Suppressor macrophage (primary cell): ENCODE data around the gene SUSD3.

Experiments used
- DNase-seq, 4 experiments: peaks; one replicate each; pipeline ENCODE4 v3.0.0-alpha.2; 2020 to 2022

The SUSD3 gene

DNA sequence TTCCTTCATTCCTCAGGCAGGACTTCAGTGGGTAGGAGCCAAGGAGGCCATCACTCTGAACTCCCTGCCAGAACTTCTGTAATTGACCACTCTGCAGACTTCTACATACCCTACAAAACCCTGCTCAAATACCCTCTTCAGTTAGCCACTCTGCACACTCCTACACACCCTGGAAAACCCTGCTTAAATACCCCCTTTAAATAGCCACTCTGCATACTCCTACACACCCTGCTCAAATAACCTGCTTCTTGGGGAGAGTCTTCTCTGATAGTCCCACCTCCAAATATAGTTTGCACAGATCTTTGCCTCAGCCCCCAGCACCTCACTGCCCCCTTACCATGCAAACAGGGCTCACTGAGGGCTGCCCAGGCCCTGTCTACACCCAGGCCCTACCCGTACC is 18.9 kb downstream of the SUSD3 start:
- DNase-seq: no peak

DNA sequence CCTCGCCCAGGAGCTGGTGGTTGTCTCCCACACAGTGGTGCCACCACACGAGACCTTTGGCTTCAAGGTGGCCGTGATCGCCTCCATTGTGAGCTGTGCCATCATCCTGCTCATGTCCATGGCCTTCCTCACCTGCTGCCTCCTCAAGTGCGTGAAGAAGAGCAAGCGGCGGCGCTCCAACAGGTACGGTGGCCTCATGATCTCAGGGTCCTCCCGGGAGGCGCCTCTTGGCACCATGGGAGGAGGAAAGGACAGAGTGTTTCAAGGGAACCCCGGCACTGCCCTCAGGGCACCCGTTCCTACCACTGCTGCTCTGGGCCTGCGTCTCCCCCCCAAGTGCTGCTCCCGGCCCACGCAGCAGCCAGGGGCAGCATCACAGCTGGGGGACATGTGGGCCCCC is 19.3 kb downstream of the SUSD3 start:
- DNase-seq: no peak

DNA sequence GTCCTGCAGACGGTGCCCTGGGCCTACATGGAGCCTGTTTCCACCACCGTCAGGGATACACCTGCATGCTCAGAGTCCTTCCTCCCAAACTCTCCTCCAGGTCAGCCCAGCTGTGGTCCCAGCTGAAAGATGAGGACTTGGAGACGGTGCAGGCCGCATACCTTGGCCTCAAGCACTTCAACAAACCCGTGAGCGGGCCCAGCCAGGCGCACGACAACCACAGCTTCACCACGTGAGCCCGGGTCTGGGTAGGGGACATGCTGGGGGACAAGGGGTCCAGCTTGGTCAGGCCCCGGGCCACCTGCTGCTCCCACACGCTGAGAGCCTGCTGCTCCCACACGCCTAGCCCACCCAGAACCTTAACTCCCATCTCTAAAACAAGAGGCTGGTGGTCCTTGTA is 20.9 kb downstream of the SUSD3 start:
- DNase-seq: no peak

DNA sequence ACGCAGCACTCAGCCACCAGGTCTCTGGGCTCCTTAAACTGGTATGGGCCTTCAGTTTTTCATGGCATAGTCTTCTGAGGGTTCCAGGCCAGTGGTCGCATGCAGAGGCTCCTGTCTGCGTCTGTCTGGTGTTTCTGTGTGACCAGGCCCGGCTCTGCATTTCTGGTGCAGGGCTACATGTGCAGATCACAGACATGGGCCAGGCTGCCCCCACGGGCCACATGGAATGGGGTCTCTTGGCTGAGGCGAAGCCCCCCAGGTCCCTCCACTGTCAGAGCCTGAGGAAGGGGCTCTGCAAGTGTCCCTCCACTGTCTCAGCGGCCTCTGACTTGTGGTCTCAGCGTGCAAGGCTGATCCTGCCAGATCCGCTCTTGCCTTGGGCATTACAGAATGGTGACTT is 21.9 kb downstream of the SUSD3 start:
- no peak for DNase-seq

DNA sequence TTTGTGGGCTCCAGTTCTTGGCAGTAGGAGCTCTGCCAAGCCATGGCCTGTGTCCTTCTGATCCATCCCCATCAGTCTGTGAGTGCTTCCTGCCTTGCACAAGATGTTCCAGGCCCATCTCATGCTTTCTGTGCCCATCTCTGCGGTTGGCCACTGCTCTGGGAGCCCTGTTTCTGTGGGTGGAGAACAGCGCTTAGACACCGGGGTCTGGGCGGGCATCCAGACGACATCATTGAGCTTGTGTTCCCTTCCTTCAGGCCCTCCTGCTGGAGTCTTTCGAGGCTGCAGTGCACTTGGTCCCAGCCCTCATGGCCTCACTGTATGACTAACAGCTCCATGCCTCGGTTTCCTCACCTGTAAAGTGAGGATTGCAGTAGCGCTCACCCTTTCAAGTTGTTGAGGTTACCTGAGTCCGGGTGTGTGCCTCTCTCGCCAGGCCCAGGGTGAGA is 22.6 kb downstream of the SUSD3 start:
- DNase-seq: peak in 1 of 4 experiments; percentile 26

DNA sequence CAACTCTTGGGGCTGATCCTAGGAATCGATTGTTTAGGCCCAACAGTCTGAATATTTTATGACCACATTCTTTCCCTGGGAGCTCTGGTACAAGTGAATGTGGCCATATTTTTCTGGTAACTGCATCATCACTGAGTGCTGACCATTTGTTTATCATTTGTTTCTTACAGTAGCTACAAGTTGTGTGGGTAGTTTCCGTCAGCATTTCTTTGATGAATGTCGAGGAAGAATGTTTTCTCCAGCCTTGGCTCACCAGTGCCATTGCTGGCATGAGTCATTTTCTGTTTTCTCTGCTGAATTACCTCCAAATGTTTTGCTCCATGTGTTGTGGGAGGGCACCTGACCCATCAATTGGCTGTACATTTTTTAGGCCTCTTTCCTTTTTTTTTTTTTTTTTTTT is 23.4 kb downstream of the SUSD3 start:
- peak in 2 of 4 experiments; percentile 26 to 62 for DNase-seq

DNA sequence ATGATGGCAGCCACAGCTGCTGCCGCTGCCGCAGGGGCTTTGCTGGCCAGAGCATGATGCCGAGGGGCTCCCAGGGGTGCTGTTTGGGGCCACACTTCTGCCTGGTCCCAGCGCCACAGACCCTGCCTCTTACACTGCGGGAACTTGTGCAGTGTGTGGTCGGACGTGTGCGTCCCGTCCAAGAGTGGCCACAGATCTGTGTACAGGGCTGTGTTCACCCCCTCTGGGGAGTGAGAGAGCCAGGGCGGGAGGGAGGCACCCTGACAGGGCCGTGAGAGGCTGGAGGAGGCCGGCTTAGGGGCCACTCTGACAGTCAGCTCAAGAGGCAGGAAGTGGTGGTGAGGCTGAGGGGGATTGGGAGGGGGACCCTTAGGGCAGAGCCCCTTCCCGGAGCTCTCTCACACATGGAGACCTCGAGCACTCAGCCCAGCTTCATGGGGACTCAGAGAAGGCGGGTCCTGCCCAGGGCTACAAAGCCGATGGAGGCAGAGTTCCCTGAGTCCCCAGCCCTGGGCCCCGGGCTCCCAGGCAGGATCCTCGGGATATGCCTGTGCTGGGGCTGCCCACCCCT is 24.4 kb downstream of the SUSD3 start:
- DNase-seq: no peak

DNA sequence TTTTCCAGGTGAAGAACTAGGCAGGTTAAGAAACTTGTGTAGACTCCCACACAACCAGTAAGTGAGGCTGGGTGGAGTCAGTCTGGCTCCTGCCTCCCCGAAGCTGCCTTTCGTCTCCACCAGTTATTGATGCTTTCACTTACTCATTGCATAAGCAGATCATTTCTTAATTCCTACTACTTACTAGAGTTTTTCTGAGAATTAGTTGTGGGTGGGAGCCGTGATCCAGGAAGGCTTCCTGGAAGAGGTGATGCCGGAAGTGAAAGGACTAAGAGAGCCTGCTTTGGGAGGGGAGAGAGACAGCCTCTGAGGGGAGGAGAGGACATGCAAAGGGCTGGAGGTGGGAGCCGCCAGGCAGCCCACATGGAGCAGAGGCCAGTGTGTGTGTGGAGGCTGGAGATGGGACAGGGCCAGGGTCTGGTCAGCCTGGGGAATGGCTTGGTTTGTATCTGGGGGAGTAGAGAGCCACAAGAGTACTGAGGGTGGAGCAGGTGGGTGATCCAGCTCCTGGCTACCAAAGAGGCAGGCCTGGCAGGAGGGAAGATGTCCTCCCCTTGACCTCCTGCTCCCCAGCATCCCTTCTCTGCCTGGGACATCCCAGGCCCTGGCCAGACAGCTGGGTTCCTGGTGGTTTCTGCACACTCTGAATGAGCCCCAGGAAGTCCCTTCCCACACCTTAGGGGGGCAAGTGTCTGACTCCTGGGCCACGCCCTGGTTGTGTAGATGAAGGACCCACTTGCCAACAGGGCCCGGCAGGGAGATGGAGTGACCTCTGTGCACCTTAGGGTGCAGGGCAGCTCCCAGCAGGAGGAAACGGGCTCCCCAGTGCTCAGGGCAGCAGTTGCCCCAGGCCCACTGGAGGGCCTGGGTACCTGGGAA is 25.3 kb downstream of the SUSD3 start:
- peak in 2 of 4 experiments; percentile 16 to 21 for DNase-seq

DNA sequence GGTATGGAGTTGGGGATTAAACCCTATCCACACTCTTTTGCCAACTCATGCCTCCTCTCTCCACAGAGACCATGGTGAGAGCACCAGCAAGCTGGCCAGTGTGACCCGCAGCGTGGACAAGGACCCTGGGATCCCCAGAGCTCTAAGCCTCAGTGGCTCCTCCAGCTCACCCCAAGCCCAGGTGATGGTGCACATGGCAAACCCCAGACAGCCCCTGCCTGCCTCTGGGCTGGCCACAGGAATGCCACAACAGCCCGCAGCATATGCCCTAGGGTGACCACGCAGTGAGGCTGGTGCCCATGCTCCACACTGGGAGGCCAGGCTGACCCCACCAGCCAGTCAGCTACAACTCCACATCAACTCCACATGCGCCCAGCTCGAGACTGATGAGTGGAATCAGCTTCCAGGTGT is 26.0 kb downstream of the SUSD3 start:
- no peak for DNase-seq

DNA sequence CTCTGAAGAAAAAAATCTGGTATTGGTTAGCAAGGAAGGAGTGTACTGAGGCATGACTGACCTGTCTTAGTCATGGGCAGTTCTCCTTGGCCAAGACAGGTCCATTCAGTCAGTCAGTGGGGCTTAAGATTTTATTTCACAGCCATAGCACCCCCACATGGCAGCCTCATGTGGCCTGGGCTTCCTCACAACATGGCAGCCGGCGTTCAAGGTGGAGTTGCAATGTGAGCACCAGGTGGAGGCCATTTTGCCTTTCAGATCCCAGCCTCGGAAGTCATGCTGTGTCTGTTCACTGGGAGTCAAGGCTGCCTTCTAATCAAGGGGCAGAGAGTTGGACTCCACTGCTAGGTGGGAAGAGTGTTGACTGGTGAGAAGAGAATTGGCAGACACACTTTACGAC is 27.2 kb downstream of the SUSD3 start:
- DNase-seq: no peak

DNA sequence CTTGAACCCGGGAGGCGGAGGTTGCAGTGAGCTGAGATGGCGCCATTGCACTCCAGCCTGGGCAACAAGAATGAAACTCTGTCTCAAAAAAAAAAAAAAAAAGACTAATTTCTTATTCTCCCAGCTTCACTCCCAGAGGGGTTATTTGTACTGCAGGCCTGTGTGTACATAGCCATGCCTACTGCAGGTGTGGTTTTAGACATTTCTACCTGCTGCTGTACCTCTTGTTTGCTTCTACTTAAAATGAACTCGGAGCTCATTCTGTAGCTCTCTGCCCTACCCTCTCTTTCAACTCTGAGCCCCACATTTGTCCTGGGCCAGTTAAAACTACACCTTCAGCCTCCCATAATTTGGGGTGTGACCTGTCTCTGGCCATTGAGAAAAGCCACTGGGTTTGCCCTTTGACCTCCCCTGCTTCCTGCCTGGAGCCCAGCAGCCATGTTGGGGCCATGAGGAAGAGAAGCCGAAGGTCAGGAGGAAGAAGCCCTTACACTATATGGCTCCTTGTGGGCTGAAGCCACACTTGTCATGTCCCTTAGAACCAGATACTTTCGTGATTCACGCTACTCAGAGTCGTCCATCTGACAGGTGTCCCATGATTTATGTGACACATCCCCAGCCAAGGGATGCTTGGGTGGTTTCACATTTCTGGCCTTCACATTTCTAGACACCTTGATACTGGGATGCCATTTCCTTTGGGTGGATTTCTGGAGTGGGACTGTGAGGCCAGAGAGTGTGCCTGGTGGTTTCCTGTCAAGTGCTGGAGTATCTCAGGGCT is 28.1 kb downstream of the SUSD3 start:
- no peak for DNase-seq

DNA sequence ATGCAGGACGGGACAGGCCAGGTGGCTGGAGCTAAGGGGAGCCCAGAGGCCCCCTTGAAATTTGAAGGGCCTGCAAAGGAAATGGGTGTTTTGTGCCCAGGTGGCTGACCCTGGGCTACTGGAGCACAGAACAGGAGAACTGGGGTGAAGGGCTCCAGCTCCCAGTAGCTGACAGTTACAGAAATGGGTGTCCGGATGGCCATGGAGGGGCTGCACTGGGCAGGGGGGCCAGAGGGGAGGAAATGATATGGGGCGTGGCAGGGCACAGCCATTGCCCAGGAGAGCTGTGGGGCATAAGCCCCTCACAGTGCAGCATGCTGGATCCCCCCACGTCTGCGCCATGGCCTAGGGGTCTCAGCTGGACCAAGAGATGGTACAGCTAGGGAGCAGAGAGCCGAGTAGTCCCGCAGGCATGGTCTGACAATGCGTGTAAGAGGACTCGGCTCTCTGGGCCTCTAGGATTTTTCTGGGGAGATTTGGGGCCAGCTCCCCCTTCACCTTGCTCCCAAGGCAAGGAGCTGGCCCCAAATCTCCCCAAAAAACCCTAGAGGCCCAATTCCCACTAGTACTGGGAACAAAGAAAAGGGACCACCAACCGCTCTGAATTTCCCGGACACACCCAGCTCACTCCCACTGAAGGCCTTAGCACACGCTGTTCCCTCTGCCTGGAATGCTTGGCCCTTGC is 29.6 kb downstream of the SUSD3 start:
- DNase-seq: no peak

DNA sequence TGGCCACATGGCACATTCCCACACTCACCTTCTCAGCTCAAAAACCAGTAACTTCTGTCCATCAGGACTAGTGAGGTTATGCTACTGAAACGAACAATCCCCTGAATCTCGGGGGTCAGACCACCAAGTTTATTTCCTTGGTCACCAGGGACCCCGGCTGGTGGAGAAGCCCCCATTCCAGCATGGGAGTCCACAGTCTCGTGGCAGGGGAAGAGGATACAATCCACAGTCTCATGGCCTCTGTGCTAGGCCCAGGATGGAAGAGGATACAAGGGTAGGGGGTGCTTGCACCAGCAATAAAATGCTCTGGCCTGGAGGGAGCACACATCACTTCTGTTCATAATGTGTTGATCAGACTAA is 30.1 kb downstream of the SUSD3 start:
- no peak for DNase-seq

DNA sequence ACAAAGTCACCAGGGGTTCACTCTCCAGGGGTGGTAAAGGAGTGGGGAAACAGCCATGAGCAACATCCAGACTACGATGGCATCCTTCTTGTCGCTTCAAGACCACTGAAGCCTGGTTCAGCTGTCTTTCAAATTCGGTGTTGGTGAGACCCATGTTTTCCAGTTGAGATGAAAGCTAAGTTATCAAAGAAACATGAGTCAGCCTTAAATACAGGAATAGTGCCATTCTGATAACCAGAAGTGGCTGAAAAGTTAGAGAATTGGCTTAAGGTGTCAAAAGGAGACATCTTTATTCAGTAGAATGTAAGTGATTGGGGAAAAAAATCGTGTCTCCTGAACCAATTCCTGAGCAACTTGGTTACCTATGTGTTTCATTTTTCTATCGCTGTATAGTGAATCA is 30.5 kb downstream of the SUSD3 start:
- no peak for DNase-seq

DNA sequence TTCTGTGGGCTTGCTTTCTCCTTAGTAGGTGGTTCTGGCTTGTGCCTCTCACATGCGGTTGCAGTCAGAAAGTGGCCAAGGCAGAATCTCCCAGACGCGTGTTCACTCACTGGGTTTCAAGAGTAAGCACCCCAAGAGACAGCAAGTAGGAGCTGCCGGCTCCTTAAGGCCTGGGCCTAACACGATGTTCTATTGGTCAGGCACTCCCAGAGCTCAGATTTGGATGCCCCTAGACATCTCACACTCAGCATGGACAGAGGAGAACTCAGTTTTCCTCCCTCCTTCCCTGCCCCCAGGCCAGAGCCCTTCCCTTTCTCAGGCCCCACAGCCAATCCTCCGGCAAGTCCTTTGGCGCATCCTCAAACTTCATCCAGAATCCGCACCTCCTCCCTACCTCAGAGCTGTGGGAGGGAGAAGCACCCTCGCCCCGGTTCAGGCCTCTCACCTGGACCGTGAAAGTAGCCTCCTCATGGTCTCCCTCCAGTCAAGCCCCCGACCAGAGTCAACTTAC is 31.0 kb downstream of the SUSD3 start:
- no peak for DNase-seq

DNA sequence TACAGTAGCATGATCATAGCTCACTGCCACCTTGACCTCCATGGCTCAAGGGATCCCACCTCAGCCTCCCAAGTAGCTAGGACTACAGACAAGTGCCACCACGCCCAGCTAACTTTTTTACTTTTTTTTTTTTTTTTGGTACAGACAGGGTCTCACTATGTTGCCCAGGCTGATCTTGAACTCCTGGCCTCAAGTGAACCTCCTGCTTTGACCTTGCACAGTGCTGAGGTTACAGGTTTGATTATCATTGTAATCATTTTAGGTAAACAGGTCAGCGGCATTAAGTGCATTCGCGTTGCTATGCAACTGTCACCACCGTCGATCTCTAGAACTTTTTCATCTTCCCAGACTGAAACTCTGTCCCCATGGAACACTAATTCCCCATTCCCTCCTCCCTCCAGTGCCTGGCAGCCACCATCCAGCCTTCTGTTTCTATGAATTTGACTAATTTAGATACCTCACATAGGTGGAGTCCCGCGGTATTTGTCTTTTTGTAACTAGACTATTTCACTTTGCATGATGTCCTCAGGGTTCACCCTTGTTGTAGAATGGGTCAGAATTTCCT is 31.7 kb downstream of the SUSD3 start:
- DNase-seq: no peak

DNA sequence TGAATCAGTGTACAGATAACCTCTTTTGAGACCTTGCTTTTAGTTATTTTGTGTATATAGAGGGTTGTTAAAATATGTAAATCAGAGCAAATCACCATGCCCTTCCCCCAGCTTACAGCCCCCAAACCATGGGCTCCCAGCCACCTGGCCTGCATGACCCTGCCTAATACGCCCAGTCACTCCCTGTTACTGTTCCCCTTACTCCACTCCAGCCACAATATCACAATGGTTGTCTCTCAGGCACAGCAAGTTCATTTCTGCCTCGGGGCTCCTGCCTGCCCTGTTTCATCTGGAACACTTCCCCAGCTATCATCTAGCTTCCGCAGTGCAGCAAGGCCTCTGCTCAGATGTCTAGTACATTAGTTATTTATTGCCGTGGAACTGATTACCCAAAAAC is 32.6 kb downstream of the SUSD3 start:
- no peak for DNase-seq

DNA sequence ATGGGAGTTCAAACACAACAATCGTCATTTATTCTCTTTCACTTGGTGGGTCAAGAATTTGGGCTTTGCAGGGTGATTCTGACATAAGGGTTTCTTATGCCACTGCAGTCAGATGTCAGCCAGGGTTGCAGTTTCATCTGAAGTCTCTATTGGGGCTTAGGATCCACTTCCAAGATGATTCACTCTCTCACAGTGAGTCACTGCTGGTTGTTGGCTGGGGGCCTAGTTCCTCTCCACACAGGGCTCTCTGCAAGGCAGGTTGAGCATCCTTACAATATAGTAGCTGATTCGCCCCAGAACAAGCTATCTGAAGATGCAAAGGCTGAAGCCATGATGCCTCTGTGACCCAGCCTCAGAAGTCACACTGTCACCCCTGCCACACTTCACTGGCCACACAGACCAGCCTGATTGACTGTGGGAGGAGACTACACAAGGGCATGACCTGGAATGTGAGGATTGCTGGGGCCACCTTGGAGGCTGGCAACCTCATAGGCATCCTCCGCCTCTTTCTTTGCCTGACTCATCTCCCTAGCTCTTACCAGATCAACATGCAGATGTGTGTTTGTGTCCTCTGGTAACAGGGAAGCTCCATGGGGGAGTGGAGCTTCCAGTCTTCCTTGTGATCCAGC is 33.1 kb downstream of the SUSD3 start:
- DNase-seq: peak; percentile 60 to 79 (median 63)

DNA sequence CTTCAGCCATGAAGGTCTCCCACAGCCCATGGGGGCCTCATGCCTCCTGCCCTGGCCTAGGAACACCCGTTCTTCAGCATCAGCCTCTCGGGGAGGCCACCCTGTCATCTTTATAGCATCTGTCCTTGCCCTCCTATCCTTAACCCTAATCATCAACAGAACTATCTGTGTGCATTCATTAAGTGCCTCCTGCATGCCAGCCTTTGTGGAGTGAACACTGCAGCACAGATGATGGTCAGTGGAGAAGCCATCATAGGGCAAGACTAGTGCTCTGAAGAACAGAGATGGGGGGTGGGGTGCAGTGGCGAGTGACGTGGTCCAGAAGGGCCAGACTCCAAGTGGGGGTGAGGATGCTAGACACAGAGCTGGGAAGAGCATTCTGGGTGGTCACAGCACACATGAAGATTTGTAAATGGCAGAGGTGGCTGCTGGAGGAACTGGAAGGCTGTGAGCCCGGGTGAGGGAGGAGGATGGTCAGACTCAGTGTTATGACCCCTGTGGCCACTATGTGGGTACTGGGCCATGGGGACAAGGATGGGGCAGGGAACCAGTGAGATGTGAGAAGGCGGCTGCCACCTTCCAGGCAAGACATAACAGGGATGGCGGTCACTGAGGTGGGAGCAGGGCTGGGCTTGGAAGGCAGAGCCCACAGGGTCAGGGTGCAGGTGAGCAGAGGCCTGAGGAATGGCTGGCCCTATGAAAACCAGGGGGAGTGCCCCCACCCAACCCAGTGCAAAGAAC is 33.9 kb downstream of the SUSD3 start:
- no peak for DNase-seq

DNA sequence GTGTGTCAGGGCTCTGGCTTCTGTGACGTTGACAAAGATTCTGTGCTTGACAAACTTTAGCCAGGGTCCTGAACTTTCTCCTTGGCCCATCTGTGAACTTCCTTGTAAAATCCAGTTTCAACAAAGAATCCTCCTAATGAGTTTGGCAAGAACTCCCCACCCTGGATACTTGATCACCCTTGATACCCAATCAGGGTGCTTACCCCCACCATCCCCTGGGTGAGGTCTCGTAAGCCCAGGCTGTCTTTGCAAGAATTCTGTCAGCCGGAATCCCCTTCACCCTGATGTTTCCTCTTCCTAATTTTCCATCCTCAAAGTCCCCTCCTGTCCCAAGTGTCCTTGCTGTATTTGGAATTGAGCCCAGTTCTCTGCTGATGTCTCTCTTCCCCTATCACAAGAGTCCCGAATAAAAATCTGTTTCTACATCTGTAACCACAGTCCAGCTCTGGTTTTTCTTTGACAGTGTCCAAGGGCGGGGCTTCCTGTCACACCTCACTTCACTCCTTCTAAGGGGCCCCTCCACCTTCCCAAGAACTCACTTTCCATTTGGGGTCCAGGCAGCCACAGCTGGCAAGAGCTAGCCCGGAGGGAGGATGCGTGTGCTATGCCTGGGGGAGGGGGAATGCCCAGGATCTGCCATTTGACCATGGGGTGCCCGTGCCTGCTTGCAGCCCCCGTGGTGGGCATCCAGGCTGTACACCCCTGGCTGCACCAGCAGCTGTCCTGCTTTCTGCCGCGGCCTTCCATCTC is 34.8 kb downstream of the SUSD3 start:
- DNase-seq: peak; percentile 43 to 70 (median 64)
